Femur (tissue), 1 donor: ENCODE results near the gene FTL.

ENCODE experiments used
- DNase-seq: peaks from one replicate; pipeline ENCODE4 v3.0.0-alpha.2; 2017

Gene FTL

GRCh38 chr19:48992581-48993174 lies 27.6 kb downstream of the FTL start:
- DNase-seq: no peak

GRCh38 chr19:48993175-48994034 lies 28.3 kb downstream of the FTL start, which contains the start of the genes GYS1 and RUVBL2:
TSS of gene GYS1 (minus strand) at chr19:48993309. CDS start at chr19:48993112, 197 bp downstream.
TSS of gene RUVBL2 (plus strand) at chr19:48993887. CDS start at chr19:48993912, 25 bp downstream.
- peak; percentile 100 for DNase-seq

- no peak for DNase-seq
Observed at GRCh38 chr19:48994035-48994386, 28.9 kb downstream of the FTL start.

- no peak for DNase-seq
Observed at GRCh38 chr19:48997972-48998371, 32.9 kb downstream of the FTL start.

- no peak for DNase-seq
Observed at GRCh38 chr19:48999481-49000325, 34.6 kb downstream of the FTL start.

- DNase-seq: no peak
Observed at GRCh38 chr19:49004133-49004532, 39.0 kb downstream of the FTL start.

GRCh38 chr19:49004964-49005614 lies 40.0 kb downstream of the FTL start:
- DNase-seq: no peak

- no peak for DNase-seq
Observed at GRCh38 chr19:49006905-49007304, 41.8 kb downstream of the FTL start.

GRCh38 chr19:49009828-49010227 lies 44.7 kb downstream of the FTL start:
- no peak for DNase-seq

GRCh38 chr19:49010453-49010852 lies 45.3 kb downstream of the FTL start:
- no peak for DNase-seq

- no peak for DNase-seq
Observed at GRCh38 chr19:49011194-49011593, 46.1 kb downstream of the FTL start.

GRCh38 chr19:49014123-49014869 lies 49.2 kb downstream of the FTL start:
- no peak for DNase-seq

- no peak for DNase-seq
Observed at GRCh38 chr19:49014870-49015255, 49.8 kb downstream of the FTL start.

- DNase-seq: no peak
Observed at GRCh38 chr19:49016067-49016839, 51.1 kb downstream of the FTL start.
